Left kidney (tissue), 2 donors: ENCODE data around the gene ARHGEF9. TPM values are rescaled to one million over a fixed set of nuclear protein-coding genes. Genes with fewer than 3 reads are reported as not detected.
"Not testable (repeated sequence)": the region's sequence is repeated elsewhere in the genome, so short reads cannot be mapped to it uniquely, and the experiment has no call there.

Experiments
- DNase-seq: peaks from one replicate; pipeline ENCODE4 v3.0.0-alpha.2; 2013
- polyA plus RNA-seq: library from polyadenylated mRNA; unstranded; fragments of 120-200 nt; gene quantifications from one replicate; pipeline ENCODE4 v1.2.1, GENCODE V29; 2013; ENCODE audit not compliant: insufficient read length

Gene ARHGEF9
- polyA plus RNA-seq, 1 donor, result 45.3 TPM

DNA sequence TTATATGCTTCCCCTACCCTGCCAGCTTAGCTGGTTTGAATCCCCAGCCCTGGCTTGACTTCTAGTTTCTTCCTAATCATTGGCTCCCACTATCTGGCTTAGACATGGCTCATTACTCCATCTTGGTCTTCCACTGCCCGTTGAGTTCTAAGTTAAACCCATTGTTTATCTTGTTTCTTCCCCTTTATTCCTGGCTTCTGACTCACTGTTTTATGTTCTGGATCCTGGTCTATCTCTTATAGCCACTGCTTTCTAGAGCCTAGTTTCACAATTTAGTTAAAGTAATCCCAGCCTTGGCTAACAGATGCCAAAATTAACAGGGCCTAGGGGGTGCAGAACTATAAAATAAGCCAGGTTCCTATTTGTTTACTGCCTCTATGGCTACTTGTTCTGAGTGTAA lies 120.9 kb downstream of the ARHGEF9 start:
- DNase-seq, result no peak

DNA sequence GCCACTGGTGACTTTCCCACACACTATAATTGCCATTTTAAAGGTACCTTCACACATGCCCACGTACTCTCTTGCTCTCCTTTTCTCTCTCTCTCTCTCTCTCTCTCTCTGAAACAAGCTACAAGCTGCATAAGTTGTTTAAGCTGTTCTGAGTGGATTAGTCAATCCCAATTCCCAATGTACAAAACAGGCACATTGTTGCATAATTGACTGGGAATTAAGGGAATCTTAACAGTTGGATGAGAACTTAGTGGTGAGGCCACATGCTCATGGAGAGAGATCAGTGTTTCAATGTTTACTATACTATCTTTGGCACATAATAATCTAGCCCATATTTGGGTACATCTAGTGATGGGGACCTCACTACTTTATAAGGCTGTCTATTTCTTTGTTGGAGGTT lies 123.3 kb downstream of the ARHGEF9 start:
- DNase-seq, result no peak

DNA sequence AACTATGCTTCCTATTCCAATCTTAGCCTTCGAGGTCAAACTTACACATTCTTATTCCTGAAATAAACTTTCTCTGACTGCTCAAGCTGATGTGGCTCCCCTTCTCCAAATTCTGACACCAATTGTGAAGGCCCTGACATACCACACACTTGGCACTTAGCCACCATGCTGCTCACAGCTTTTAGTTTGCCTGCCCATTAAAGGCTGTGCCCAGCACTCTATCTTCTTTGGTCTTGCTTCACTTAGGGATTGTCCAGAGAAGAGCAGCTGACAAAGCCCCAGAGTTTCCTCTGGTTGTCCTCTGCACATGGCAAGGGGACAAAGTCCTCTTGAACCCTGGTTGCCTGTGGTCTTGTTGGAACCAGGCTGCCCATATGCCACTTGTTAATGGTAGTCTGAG lies 126.1 kb downstream of the ARHGEF9 start:
- no peak for DNase-seq

GRCh38 chrX:63657821-63658220 lies 127.2 kb downstream of the ARHGEF9 start:
- no peak for DNase-seq

DNA sequence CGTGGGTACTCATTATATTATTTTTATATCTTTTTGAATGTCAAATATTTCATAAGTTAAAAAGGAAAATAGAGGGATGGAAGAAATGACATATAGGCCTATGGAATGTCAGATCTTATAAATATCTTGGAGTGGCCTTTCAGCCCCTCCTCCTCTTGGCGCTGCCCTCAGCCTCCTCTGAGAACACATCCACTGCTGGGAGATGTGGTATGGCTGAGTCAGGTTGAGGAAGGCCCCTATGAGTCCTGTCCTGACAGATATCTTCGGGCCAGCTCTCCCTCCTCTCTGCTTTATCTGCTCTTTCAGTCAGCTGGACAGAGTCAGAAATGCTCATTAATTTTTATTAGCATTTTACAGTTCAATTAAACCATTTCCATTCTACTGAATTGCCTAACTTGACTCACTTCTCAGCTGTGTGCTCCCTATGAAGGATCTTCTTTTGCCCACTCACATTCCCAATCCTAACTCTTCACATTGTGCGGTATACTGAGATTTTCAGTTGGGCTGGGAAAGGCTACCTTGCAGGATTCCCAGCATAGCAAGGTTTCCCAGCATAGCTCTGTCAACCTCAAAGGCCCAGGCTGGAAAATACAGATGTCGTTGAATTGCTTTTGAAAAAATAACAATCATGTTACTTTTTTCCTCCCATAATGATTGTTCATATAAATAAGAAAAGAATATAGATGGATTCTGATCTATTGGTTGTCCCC lies 128.0 kb downstream of the ARHGEF9 start:
- no peak for DNase-seq

- DNase-seq, result no peak
These were observed 132.8 kb downstream of the ARHGEF9 start for GRCh38 chrX:63652086-63652765.

- not testable (repeated sequence) for DNase-seq
These were observed 139.3 kb downstream of the ARHGEF9 start for GRCh38 chrX:63645748-63646147.

DNA sequence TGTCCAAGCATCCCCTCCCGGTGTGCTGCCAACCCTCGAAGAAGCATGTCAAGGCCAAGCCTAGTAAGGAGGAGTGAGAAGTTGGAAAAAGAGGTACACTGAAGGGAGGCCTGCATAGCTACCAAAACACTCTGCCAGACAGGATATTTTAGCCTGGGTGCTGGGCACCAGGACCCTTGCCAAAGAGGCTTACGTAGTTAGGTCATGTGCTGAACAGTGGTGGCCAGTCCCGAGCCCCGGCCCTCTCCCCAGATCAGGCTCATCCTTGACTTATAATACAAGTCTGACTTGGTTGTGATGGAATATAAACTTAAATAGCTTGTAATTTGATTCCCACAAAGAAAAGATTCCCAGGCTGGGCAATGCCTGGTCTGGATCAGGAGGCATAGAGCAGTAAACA lies 149.3 kb downstream of the ARHGEF9 start:
- DNase-seq, result no peak

GRCh38 chrX:63613531-63614028 lies 171.4 kb downstream of the ARHGEF9 start:
- no peak for DNase-seq

DNA sequence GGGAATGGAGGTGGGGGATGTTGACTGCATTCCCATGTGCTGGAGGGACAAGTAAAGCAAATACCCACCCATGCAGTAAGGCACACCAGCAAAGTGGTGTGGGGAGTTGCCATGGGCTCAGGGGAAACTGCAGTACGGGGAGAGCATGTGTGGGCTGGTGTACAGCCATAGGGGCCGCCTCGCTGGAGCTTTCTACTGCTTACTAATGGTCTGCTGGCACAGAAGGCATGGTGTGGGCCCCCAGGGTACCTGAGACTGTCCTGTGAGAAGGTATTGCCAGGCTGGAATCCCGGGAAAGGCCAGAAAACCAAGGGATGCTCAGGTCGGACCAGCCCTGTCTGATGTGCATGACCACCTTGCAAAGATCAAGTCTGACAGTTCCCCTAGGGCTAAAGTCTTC lies 199.1 kb downstream of the ARHGEF9 start:
- no peak for DNase-seq
